ENCODE data around the gene SLC43A2. TPM values are rescaled to one million over a fixed set of nuclear protein-coding genes. Genes with fewer than 3 reads are reported as not detected.

Gene SLC43A2
- total RNA-seq, 4 donors from 2014 or later, result 58.6 to 103 (median 69.0) TPM

GRCh38 chr17:1648173-1648962, 19.7 kb upstream of the SLC43A2 start:
- TF ChIP-seq CTCF (IDR thresholded peaks at IDR 0.05) (peak in 3 of 6 experiments; percentile 89 to 97 (median 94)), POLR2A (IDR thresholded peaks at IDR 0.05) (no peak)
- no peaks in the 10 kb centered on the region for H3K27me3 ChIP-seq
- H3K36me3 ChIP-seq, result peaks cover 0 to 30% (median 0%) of the 10 kb centered on the region in 3 donors
- peak in 1 of 3 donors; percentile 39 for DNase-seq
- peak overlapping the region; percentile 63 to 95 (median 78) for H3K4me3 ChIP-seq
- H3K9me3 ChIP-seq, result no peaks in the 10 kb centered on the region
- H3K27ac ChIP-seq, result peak overlapping the region; percentile 79 to 100 (median 94)
- peaks cover 8 to 47% (median 28%) of the 10 kb centered on the region in 4 donors for H3K4me1 ChIP-seq

GRCh38 chr17:1647802-1648171, 19.2 kb upstream of the SLC43A2 start:
- Histone ChIP-seq H3K27me3 (no peaks in the 10 kb centered on the region), H3K4me1 (peaks cover 8 to 48% (median 29%) of the 10 kb centered on the region in 4 donors), H3K9me3 (no peaks in the 10 kb centered on the region), H3K27ac (peak overlapping the region in 3 of 4 donors; percentile 89 to 100 (median 100)), H3K4me3 (peak overlapping the region in 2 of 4 donors; percentile 91 to 95), H3K36me3 (peaks cover 0 to 25% (median 0%) of the 10 kb centered on the region in 3 donors)
- TF ChIP-seq POLR2A (IDR thresholded peaks at IDR 0.05) (no peak), CTCF (IDR thresholded peaks at IDR 0.05) (no peak)
- DNase-seq, result no peak

GRCh38 chr17:1646199-1646875, 17.7 kb upstream of the SLC43A2 start:
- Histone ChIP-seq H3K4me3 (no peak overlapping the region), H3K36me3 (peaks cover 0 to 10% (median 0%) of the 10 kb centered on the region in 3 donors), H3K9me3 (no peaks in the 10 kb centered on the region), H3K27ac (peak overlapping the region in 2 of 4 donors; percentile 26 to 55), H3K4me1 (peaks cover 8 to 47% (median 29%) of the 10 kb centered on the region in 4 donors), H3K27me3 (no peaks in the 10 kb centered on the region)
- TF ChIP-seq CTCF (IDR thresholded peaks at IDR 0.05) (no peak), POLR2A (IDR thresholded peaks at IDR 0.05) (no peak)
- no peak for DNase-seq

- peak within 1 kb of the TSS in 2 of 4 donors; percentile 36 to 42 for H3K4me3 ChIP-seq
- peaks cover 5 to 39% (median 26%) of the 10 kb centered on the region in 4 donors for H3K4me1 ChIP-seq
- no peaks in the 10 kb centered on the region for H3K27me3 ChIP-seq
- TF ChIP-seq POLR2A (IDR thresholded peaks at IDR 0.05), result no peak
- TF ChIP-seq CTCF (IDR thresholded peaks at IDR 0.05), result no peak
- DNase-seq, result no peak
- H3K36me3 ChIP-seq, result peaks cover 0 to 2% (median 0%) of the 10 kb centered on the region in 3 donors
- peak within 1 kb of the TSS; percentile 26 to 77 (median 44) for H3K27ac ChIP-seq
- no peaks in the 10 kb centered on the region for H3K9me3 ChIP-seq
Measured at GRCh38 chr17:1645207-1646171, 16.9 kb upstream of the SLC43A2 start, which contains the start of gene SCARF1. TSS of gene SCARF1 (minus strand) at chr17:1645732. CDS start at chr17:1645697, 35 bp downstream.

Data from Peyer's patch (tissue), 4 donors.